ENCODE results near the gene LASP1. TPM values are rescaled to one million over a fixed set of nuclear protein-coding genes. Genes with fewer than 3 reads are reported as not detected.
A peak's percentile ranks its signal among the peaks of the same experiment; 100 is the strongest.

LASP1 gene
- total and polyA plus RNA-seq, 2 of the 8 experiments (the other 6 are each of a cell fraction or from before 2014, with no cell fraction given), result 114 to 180 TPM

DNA sequence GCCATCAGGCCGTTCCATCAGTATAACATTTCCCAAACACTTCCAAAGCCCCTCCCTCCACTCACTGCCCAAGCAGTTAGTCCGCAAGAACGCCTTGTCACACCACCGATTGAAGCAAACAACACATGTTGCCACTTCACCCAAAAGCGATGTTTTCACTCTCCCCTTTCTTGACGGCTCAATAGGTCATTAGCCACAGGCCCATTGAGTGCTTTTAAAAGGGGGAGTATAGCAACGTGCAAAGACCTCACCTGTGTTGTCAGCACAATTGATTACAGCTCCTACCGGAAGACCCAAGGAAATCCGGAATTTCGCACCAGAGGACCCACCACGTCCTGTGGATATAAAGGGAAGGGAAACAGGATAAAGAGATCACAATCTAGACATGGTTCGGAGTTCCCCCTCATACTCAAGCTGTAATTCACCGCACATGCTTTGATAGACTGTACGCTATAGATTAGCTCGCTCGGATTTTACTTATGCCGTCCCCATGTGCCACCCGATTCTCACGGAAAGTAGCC is 17.0 kb upstream of the LASP1 start:
- Histone ChIP-seq H3K23me2 (ENCODE audit: low read depth, low read length) (peaks cover 10% of the 10 kb centered on the region), H3K9me3 (ENCODE audit: insufficient read depth in 2 of 2, low read depth in 1 of 2, low read length in 1 of 2) (no peaks in the 10 kb centered on the region), H2BK5ac (ENCODE audit: low read depth, low read length) (peak overlapping the region; percentile 99), H3K27ac (ENCODE audit: low read depth, low read length) (peak overlapping the region; percentile 97), H2BK12ac (ENCODE audit: low read depth, low read length) (0 out of 2 replicates have a peak overlapping the region, but pooled peaks have one; percentile 62), H3K36me3 (ENCODE audit: control insufficient read depth in 2 of 4, insufficient read depth in 4 of 4, low read length in 3 of 4) (peaks cover 40 to 52% (median 48%) of the 10 kb centered on the region in 4 experiments), H3K79me1 (ENCODE audit: low read depth, low read length) (no peaks in the 10 kb centered on the region; the same call in none of the 2 replicates), H3K9ac (replicated peaks in 1 of 4; ENCODE audit: extremely low read depth in 1 of 4, low read depth in 3 of 4, low read length in 3 of 4) (peak overlapping the region; percentile 93 to 99 (median 96)), H4K5ac (ENCODE audit: insufficient read length, low read depth, low read length) (peak overlapping the region; percentile 91), H3K4me2 (ENCODE audit: insufficient read depth in 1 of 2, low read depth in 2 of 2, low read length in 2 of 2) (peak overlapping the region; percentile 88 to 95), H2AK5ac (ENCODE audit: low read depth, low read length) (peak overlapping the region; percentile 87), H3K23ac (ENCODE audit: insufficient read length) (no peak overlapping the region), H3K4ac (replicated peaks; ENCODE audit: insufficient read length, low read depth, low read length) (peak overlapping the region; percentile 79), H2BK20ac (ENCODE audit: low read length) (no peak overlapping the region), H2BK15ac (ENCODE audit: low read length) (no peak overlapping the region), H3K56ac (replicated peaks; ENCODE audit: insufficient read length, low read depth, low read length) (peak overlapping the region; percentile 36), H3K4me3 (ENCODE audit: extremely low read depth in 1 of 4, insufficient read depth in 2 of 4, low read depth in 3 of 4, low read length in 4 of 4) (peak overlapping the region; percentile 90 to 100 (median 97)), H4K8ac (ENCODE audit: extremely low read depth, insufficient read depth, low read length) (peak overlapping the region; percentile 99; the same call in 1 of the 2 replicates), H2BK120ac (replicated peaks; ENCODE audit: low read depth, low read length) (no peak overlapping the region), H3K27me3 (replicated peaks in 1 of 4; ENCODE audit: control insufficient read depth in 3 of 4, extremely low read depth in 1 of 4, insufficient read depth in 3 of 4, low read length in 3 of 4) (no peaks in the 10 kb centered on the region), H2AFZ (ENCODE audit: low read length) (no peak overlapping the region), H4K20me1 (replicated peaks in 1 of 2; ENCODE audit: control insufficient read depth in 1 of 2, insufficient read depth in 2 of 2, low read length in 2 of 2) (peaks cover 6 to 20% of the 10 kb centered on the region in 2 experiments), H4K91ac (replicated peaks; ENCODE audit: insufficient read length, low read length) (peak overlapping the region; percentile 86), H3K4me1 (replicated peaks in 1 of 4; ENCODE audit: control insufficient read depth in 3 of 4, insufficient read depth in 4 of 4, low read length in 3 of 4) (peaks cover 3 to 10% (median 5%) of the 10 kb centered on the region in 4 experiments; a peak in 5 of 7 replicates), H3K18ac (ENCODE audit: extremely low read depth, low read length) (peak overlapping the region; percentile 89; the same call in 1 of the 2 replicates), H3K14ac (ENCODE audit: insufficient read length) (peak overlapping the region; percentile 63), H3K79me2 (ENCODE audit: control insufficient read depth in 1 of 2, insufficient read depth in 2 of 2, low read length in 2 of 2) (peaks cover 22 to 35% of the 10 kb centered on the region in 2 experiments)
- 1% methylated on average over 19 of the region's 19 CpGs; no CpG with 5 or more reads in 1 of the 2 experiments for WGBS, 2 experiments (ENCODE audit: extremely low coverage in 1 of 2, insufficient coverage in 1 of 2, insufficient read length in 1 of 2, insufficient replicate concordance in 2 of 2, low coverage in 1 of 2, low lambda C conversion rate in 2 of 2, missing lambda C conversion rate in 1 of 2)
- TF ChIP-seq CTBP2 (IDR thresholded peaks at IDR 0.05; ENCODE audit: borderline replicate concordance, insufficient read depth, insufficient read length, low read length) (no peak), SIN3A (conservative IDR thresholded peaks at IDR 0.05 in 1 of 2, IDR thresholded peaks at IDR 0.05 in 1 of 2; ENCODE audit: low read depth in 1 of 2, low read length in 2 of 2) (peak in 1 of 2 experiments; percentile 62; a peak in 2 of 4 replicates), POLR2AphosphoS5 (IDR thresholded peaks at IDR 0.05; ENCODE audit: low read depth, low read length) (peak; percentile 63; the same call in 1 of the 2 replicates), SP1 (IDR thresholded peaks at IDR 0.05; ENCODE audit: low read depth, low read length) (peak; percentile 25; the same call in 1 of the 2 replicates), SIX5 (IDR thresholded peaks at IDR 0.05; ENCODE audit: low read depth, low read length) (peak; percentile 14; the same call in 1 of the 2 replicates), NANOG (IDR thresholded peaks at IDR 0.05; ENCODE audit: insufficient read depth, low read depth, low read length, poor library complexity, severe bottlenecking) (no peak), CHD1 (IDR thresholded peaks at IDR 0.05; ENCODE audit: low read depth, low read length) (peak; percentile 57; the same call in 1 of the 2 replicates)
- TF ChIP-seq, protein P1, sequence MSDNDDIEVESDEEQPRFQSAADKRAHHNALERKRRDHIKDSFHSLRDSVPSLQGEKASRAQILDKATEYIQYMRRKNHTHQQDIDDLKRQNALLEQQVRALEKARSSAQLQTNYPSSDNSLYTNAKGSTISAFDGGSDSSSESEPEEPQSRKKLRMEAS (IDR thresholded peaks at IDR 0.05), result 0 out of 2 replicates have a peak, but pooled peaks have one; percentile 7
- DNase-seq (ENCODE audit: low read depth in 1 of 2, low spot score in 2 of 2) (no peak), FAIRE-seq (no peak)
- CTCF ChIA-PET (ENCODE audit: partially characterized antibody), result interaction anchor here (0.8 to 2.6 kb wide), 3 partner anchors 31 to 383 kb away, joined by 3 to 10 read pairs (median 3); no protein-coding TSS in a partner anchor
- POLR2A ChIA-PET (ENCODE audit: partially characterized antibody), result interaction anchor here (1.2 to 15.5 kb wide), 21 partner anchors 15 to 300 kb away, joined by 3 to 468 read pairs (median 11); partner anchors contain the start of genes CWC25, LASP1, LASP1NB and PIP4K2B

All from H1 (cell line).